ENCODE data around the gene GABBR1. TPM values are rescaled to one million over a fixed set of nuclear protein-coding genes. Genes with fewer than 3 reads are reported as not detected.
"Not testable (repeated sequence)": the region's sequence is repeated elsewhere in the genome, so short reads cannot be mapped to it uniquely, and the experiment has no call there.

GABBR1 gene
- 10 to 100 TPM in 2 of 3 donors, 1 to 10 TPM in 1; 7.0 to 35.0 (median 17.7) TPM for polyA plus RNA-seq

DNA sequence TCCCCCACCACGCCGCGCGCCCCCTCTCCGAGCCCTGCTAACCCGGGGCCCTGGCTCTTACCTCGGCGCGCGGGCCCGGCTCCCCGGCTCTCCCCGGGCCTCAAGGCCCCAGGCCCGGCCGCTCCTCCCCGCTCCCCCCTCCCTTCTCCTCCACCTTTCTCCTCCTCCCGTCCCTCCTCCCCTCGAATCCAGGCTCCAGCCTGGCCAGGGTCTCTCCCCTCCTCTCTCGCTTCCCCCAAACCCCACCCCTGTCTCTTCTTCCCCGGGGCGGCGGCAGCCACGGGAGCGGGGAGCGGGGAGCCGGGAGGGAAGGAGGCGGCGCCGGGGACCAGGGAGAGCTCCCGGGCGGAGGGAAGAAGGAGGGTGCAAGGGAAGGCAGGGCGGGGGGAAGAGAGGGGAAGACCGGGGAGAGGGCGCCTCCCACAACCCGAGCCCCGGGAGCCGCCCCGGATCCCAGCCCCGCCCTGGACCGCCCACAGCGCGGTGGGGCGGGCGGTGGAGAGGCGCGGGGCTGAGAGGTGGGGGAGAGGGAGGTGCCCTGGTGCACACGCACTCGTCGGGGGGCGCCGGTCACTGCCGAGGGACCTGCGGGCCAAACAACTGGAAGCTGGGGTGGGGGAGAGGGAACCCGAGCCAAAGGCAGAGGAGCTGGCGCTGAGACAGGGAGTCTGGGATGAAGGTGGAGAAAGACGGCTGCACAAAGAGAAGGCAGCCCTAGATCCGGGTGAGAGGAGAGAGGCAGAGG, at the start of gene GABBR1:
TSS of gene GABBR1 (minus strand) at position 395 of the 745 bp plus-strand sequence. CDS start 798 bp downstream, outside the sequence.
- H3K27ac ChIP-seq (ENCODE audit: low read depth, low read length), result no peak within 1 kb of the TSS
- WGBS, 3 donors, result 0 to 1% (median 0%) methylated on average over 25 to 51 of the region's 57 CpGs

- 82 to 92% (median 87%) methylated on average over 8 of the region's 8 CpGs for WGBS, 3 donors
- no peak overlapping the region for H3K27ac ChIP-seq (ENCODE audit: low read depth, low read length)
Measured at GRCh38 chr6:29681811-29682210, 48.8 kb upstream of the GABBR1 start.

DNA sequence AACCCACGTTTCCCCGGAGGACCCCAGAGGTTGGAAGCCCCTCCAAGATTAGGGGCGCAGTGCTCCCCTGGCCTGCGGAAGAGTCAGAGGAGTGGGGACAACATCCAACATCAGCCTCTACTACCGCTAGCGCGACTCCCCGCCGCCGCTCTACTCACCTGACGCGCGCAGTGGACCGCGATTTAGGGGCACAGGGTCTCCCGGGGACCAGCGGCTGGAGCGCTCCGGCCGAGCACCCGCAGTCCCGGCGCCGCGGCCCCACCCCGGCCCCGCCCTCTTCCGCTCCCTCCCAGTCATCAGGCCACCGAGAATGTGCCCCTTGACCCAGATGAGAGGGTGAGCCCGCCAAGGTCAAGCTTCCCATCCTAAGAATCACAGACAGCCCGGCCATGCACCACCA, 47.9 kb upstream of the GABBR1 start, which contains the start of gene ZFP57:
TSS of gene ZFP57 (minus strand) at position 249 of the 400 bp plus-strand sequence. CDS start 4,149 bp downstream, outside the sequence.
- no peak within 1 kb of the TSS for H3K27ac ChIP-seq (ENCODE audit: low read depth, low read length)
- 41 to 77% (median 68%) methylated on average over 30 to 31 of the region's 31 CpGs for WGBS, 3 donors

GRCh38 chr6:29680416-29680815, 47.4 kb upstream of the GABBR1 start:
- H3K27ac ChIP-seq (ENCODE audit: low read depth, low read length), result no peak overlapping the region
- WGBS, 3 donors, result 55 to 92% (median 88%) methylated on average over 24 of the region's 24 CpGs

GRCh38 chr6:29679962-29680361, 47.0 kb upstream of the GABBR1 start:
- WGBS, 3 donors, result 70 to 86% (median 74%) methylated on average over 13 of the region's 13 CpGs
- H3K27ac ChIP-seq (ENCODE audit: low read depth, low read length), result no peak overlapping the region

DNA sequence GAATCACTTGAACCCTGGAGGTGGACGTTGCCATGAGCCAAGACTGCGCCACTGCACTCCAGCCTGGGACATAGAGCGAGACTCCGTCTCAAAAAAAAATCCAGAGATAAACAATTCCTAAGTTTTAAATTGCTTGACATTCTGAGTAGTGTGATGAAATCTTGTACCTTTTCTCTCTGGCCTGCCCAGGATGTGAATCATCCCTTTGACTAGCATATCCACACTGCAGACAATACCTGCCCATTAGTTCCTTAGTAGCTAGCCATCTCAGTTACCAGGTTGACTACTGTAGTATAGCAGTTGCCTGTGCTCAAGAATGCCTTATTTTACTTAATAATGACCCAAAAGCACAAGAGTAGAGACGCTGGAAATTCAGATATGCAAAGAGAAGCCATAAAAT, 45.1 kb upstream of the GABBR1 start:
- H3K27ac ChIP-seq (ENCODE audit: low read depth, low read length), result no peak overlapping the region
- 82 to 86% (median 82%) methylated on average over 5 of the region's 5 CpGs for WGBS, 3 donors

GRCh38 chr6:29676981-29677601, 44.1 kb upstream of the GABBR1 start:
- WGBS, 3 donors, result 18 to 35% (median 32%) methylated on average over 2 of the region's 2 CpGs
- H3K27ac ChIP-seq (ENCODE audit: low read depth, low read length), result no peak overlapping the region

DNA sequence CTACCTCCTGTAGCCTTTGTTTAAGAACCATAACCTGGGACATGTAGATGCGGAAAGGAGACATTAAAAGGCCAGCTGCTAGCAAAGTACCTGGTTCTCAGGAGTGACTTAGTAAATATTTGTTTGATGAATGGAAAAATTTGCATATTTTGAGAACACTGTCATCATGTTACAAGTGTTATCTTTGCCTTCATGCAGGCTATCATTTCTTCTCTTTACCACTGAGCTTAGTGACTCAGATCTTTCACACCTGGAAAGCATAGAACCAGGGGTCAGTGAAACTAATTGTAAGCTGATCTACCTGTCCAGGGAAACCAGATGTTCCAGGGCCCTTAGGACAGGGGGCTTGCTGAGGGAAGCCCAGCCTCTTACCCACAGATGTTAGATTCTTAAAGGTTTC, 42.6 kb upstream of the GABBR1 start:
- WGBS, 3 donors, result 44 to 92% (median 88%) methylated on average over 1 of the region's 1 CpG
- no peak overlapping the region for H3K27ac ChIP-seq (ENCODE audit: low read depth, low read length)

DNA sequence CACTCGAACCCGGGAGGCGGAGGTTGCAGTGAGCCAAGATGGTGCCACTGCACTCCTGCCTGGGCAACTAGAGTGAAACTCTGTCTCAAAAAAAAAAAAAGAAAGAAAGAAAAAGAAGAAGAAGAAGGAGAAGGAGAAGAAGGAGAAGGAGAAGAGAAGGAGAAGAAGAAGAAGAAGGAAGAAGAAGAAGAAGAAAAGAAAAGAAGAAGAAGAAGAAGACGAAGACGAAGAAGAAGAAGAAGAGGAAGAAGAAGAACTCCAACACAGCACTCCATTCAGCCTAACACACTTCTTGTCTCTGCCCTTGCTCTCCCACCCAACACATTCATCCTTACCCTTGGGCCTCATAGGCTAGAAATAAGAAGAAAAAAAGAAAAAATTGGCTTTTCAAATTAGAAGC, 41.0 kb upstream of the GABBR1 start:
- 81 to 87% (median 83%) methylated on average over 5 of the region's 5 CpGs for WGBS, 3 donors
- H3K27ac ChIP-seq (ENCODE audit: low read depth, low read length), result no peak overlapping the region

DNA sequence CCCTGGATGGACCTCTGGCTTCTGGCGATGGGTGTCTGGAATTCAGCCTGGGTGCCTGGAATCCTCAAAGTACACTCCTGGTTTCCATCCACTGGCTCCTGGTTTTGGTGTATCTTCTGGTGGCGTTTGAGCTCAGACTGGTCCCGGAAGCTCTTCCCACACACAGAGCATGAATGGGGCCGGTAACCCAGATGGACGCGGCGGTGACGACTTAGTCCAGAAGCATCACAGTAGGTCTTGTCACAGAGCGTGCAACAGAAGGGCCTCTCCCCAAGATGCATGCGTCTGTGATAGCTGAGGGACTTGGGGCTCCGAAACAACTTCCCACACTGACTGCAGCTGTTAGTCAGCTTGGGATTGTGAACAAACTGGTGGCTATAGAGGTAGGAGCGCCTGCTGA, 40.2 kb upstream of the GABBR1 start:
- WGBS, 3 donors, result 92 to 95% (median 93%) methylated on average over 12 of the region's 12 CpGs

DNA sequence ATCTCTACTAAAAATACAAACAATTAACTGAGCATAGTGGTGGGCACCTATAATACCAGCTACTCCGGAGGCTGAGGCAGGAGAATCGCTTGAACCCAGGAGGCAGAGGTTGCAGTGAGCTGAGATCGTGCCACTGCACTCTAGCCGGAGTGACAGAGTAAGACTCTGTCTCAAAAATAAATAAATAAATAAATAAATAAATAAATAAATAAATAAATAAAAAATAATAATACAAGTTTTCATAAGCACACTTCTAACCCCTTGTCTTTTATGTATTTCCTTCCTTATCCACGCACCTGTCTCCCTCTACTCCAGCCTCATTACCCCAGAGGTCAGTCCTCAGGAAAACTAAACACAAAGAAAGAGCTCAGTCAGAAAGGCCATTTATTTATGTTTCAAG, 39.1 kb upstream of the GABBR1 start:
- 90 to 94% (median 93%) methylated on average over 5 of the region's 5 CpGs for WGBS, 3 donors
- H3K27ac ChIP-seq (ENCODE audit: low read depth, low read length), result not testable (repeated sequence)

More for the DNA sequence above, 40.2 kb upstream of the GABBR1 start:
- no peak overlapping the region for H3K27ac ChIP-seq (ENCODE audit: low read depth, low read length)

GRCh38 chr6:29671026-29671425, 38.0 kb upstream of the GABBR1 start:
- WGBS, 3 donors, result 19 to 52% (median 30%) methylated on average over 1 of the region's 1 CpG
- no peak overlapping the region for H3K27ac ChIP-seq (ENCODE audit: low read depth, low read length)

GRCh38 chr6:29667158-29667557, 34.2 kb upstream of the GABBR1 start:
- H3K27ac ChIP-seq (ENCODE audit: low read depth, low read length), result no peak overlapping the region
- WGBS, 3 donors, result 29 to 49% (median 44%) methylated on average over 5 of the region's 5 CpGs

DNA sequence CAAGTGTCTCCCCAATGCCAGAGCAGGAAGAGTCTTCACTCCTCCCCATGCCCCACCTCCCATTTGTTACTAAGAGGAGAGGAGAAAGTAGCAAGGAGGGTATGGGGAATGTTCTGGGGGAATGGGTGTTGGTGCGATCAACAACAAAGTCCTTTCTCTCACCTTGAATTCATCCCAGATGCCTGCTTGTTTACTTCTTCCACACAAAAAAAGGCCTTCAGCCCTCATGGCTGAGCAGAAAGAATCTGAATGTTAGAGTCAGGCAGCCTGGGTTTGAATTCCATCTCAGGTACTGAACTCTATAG, 33.8 kb upstream of the GABBR1 start:
- WGBS, 3 donors, result 44 to 91% (median 85%) methylated on average over 1 of the region's 1 CpG
- no peak overlapping the region for H3K27ac ChIP-seq (ENCODE audit: low read depth, low read length)

DNA sequence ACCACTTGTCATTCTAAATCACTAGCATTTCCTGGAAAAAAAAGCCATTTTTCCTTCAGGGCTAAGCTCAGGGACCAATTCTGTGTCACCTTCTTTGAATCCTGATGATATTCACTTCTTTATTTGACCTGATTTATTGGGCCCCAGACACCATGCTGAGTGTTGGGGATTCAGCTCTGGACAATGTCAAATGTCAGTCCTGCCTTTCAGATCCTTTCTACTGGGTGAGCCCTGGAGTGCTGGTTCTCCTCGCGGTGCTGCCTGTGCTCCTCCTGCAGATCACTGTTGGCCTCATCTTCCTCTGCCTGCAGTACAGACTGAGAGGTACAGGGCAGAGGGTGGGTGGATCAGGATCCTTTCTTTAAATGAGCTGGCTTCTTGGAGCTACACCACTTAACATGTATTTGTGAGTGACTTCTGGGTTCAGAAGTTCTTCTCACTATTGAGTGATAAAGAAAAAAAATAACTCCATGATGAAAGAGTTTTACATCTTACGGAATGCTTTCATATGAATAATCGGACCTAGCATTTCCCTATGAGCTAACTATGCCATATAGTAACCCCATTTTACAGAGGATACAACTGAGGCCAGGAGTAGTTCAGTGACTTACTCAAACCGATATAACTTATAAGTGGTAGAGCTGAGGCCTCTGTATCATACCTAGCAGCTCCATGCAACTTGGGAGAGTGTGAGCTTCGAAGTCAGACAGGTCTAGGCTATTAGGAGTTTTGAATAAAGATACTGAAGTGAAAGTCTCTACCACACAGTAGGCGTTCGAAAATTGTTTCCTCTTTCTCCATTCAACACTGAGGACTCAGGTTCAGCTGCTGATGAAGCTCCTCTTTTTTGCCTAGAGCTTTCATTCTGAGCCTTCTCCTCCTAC, 33.2 kb upstream of the GABBR1 start:
- no peak overlapping the region for H3K27ac ChIP-seq (ENCODE audit: low read depth, low read length)
- 69 to 73% (median 70%) methylated on average over 8 of the region's 8 CpGs for WGBS, 3 donors

- WGBS, 3 donors, result 26 to 67% (median 53%) methylated on average over 5 of the region's 5 CpGs
- no peak overlapping the region for H3K27ac ChIP-seq (ENCODE audit: low read depth, low read length)
Measured at GRCh38 chr6:29663300-29664042, 30.5 kb upstream of the GABBR1 start.

- WGBS, 3 donors, result 37 to 52% (median 50%) methylated on average over 14 of the region's 14 CpGs
- H3K27ac ChIP-seq (ENCODE audit: low read depth, low read length), result not testable (repeated sequence)
Measured at GRCh38 chr6:29661502-29662141, 28.6 kb upstream of the GABBR1 start.

- WGBS, 3 donors, result 70 to 82% (median 76%) methylated on average over 3 of the region's 3 CpGs
- H3K27ac ChIP-seq (ENCODE audit: low read depth, low read length), result no peak overlapping the region
Measured at GRCh38 chr6:29661071-29661470, 28.1 kb upstream of the GABBR1 start.
